ENCODE results near the gene SLC35F1.

SLC35F1 gene

GRCh38 chr6:118146584-118146983 is 239.5 kb downstream of the SLC35F1 start:
- Histone ChIP-seq H3K9me3 (ENCODE audit: low read length) (no peaks in the 10 kb centered on the region), H3K4me1 (ENCODE audit: insufficient read depth, low read length, severe bottlenecking) (no peaks in the 10 kb centered on the region), H3K4me3 (ENCODE audit: low read depth, low read length, poor library complexity, severe bottlenecking) (no peak overlapping the region), H3K27ac (ENCODE audit: low read depth, low read length, poor library complexity, severe bottlenecking) (no peak overlapping the region), H2AFZ (ENCODE audit: low read length) (no peak overlapping the region), H3K4me2 (ENCODE audit: low read length) (no peak overlapping the region), H3F3A (ENCODE audit: insufficient read depth, low read length) (no peaks in the 10 kb centered on the region), H4K20me1 (ENCODE audit: insufficient read depth, low read length) (no peaks in the 10 kb centered on the region), H3K9me2 (ENCODE audit: low read depth, low read length) (no peaks in the 10 kb centered on the region), H3K9ac (ENCODE audit: low read length) (no peak overlapping the region), H3K27me3 (ENCODE audit: insufficient read depth, low read length) (no peaks in the 10 kb centered on the region), H3K79me2 (ENCODE audit: insufficient read depth, low read length) (no peaks in the 10 kb centered on the region), H3K36me3 (ENCODE audit: insufficient read depth, low read length) (no peaks in the 10 kb centered on the region)
- TF ChIP-seq EZH2 (IDR thresholded peaks at IDR 0.05; ENCODE audit: borderline replicate concordance, low read length): no peak
- no peak for TF ChIP-seq CTCF (IDR thresholded peaks at IDR 0.05; ENCODE audit: low read length)

- no peaks in the 10 kb centered on the region for H3K27me3 ChIP-seq (ENCODE audit: insufficient read depth, low read length)
- no peaks in the 10 kb centered on the region for H3K36me3 ChIP-seq (ENCODE audit: insufficient read depth, low read length)
- H3K27ac ChIP-seq (ENCODE audit: low read depth, low read length, poor library complexity, severe bottlenecking): no peak overlapping the region
- no peak overlapping the region for H3K4me3 ChIP-seq (ENCODE audit: low read depth, low read length, poor library complexity, severe bottlenecking)
- no peak overlapping the region for H3K4me2 ChIP-seq (ENCODE audit: low read length)
- no peak overlapping the region for H3K9ac ChIP-seq (ENCODE audit: low read length)
- no peak overlapping the region for H2AFZ ChIP-seq (ENCODE audit: low read length)
- H3K9me3 ChIP-seq (ENCODE audit: low read length): no peaks in the 10 kb centered on the region
- no peaks in the 10 kb centered on the region for H3K79me2 ChIP-seq (ENCODE audit: insufficient read depth, low read length)
- no peaks in the 10 kb centered on the region for H3F3A ChIP-seq (ENCODE audit: insufficient read depth, low read length)
- H3K4me1 ChIP-seq (ENCODE audit: insufficient read depth, low read length, severe bottlenecking): no peaks in the 10 kb centered on the region
- no peak for TF ChIP-seq CTCF (IDR thresholded peaks at IDR 0.05; ENCODE audit: low read length)
- no peak for TF ChIP-seq EZH2 (IDR thresholded peaks at IDR 0.05; ENCODE audit: borderline replicate concordance, low read length)
- no peaks in the 10 kb centered on the region for H4K20me1 ChIP-seq (ENCODE audit: insufficient read depth, low read length)
- H3K9me2 ChIP-seq (ENCODE audit: low read depth, low read length): no peaks in the 10 kb centered on the region
These were observed 240.4 kb downstream of the SLC35F1 start for GRCh38 chr6:118147511-118147910.

GRCh38 chr6:118148561-118148960 is 241.5 kb downstream of the SLC35F1 start:
- Histone ChIP-seq H3K9me3 (ENCODE audit: low read length) (no peaks in the 10 kb centered on the region), H2AFZ (ENCODE audit: low read length) (no peak overlapping the region), H3F3A (ENCODE audit: insufficient read depth, low read length) (no peaks in the 10 kb centered on the region), H3K27ac (ENCODE audit: low read depth, low read length, poor library complexity, severe bottlenecking) (no peak overlapping the region), H3K4me1 (ENCODE audit: insufficient read depth, low read length, severe bottlenecking) (no peaks in the 10 kb centered on the region), H3K27me3 (ENCODE audit: insufficient read depth, low read length) (no peaks in the 10 kb centered on the region), H3K4me2 (ENCODE audit: low read length) (no peak overlapping the region), H3K4me3 (ENCODE audit: low read depth, low read length, poor library complexity, severe bottlenecking) (no peak overlapping the region), H3K9ac (ENCODE audit: low read length) (no peak overlapping the region), H4K20me1 (ENCODE audit: insufficient read depth, low read length) (no peaks in the 10 kb centered on the region), H3K79me2 (ENCODE audit: insufficient read depth, low read length) (no peaks in the 10 kb centered on the region), H3K36me3 (ENCODE audit: insufficient read depth, low read length) (no peaks in the 10 kb centered on the region), H3K9me2 (ENCODE audit: low read depth, low read length) (no peaks in the 10 kb centered on the region)
- TF ChIP-seq CTCF (IDR thresholded peaks at IDR 0.05; ENCODE audit: low read length): no peak
- no peak for TF ChIP-seq EZH2 (IDR thresholded peaks at IDR 0.05; ENCODE audit: borderline replicate concordance, low read length)
